ENCODE measurements around the gene USP25.

Gene USP25

GRCh38 chr21:15755125-15755524 is 25.3 kb downstream of the USP25 start:
- TF ChIP-seq, protein P1, sequence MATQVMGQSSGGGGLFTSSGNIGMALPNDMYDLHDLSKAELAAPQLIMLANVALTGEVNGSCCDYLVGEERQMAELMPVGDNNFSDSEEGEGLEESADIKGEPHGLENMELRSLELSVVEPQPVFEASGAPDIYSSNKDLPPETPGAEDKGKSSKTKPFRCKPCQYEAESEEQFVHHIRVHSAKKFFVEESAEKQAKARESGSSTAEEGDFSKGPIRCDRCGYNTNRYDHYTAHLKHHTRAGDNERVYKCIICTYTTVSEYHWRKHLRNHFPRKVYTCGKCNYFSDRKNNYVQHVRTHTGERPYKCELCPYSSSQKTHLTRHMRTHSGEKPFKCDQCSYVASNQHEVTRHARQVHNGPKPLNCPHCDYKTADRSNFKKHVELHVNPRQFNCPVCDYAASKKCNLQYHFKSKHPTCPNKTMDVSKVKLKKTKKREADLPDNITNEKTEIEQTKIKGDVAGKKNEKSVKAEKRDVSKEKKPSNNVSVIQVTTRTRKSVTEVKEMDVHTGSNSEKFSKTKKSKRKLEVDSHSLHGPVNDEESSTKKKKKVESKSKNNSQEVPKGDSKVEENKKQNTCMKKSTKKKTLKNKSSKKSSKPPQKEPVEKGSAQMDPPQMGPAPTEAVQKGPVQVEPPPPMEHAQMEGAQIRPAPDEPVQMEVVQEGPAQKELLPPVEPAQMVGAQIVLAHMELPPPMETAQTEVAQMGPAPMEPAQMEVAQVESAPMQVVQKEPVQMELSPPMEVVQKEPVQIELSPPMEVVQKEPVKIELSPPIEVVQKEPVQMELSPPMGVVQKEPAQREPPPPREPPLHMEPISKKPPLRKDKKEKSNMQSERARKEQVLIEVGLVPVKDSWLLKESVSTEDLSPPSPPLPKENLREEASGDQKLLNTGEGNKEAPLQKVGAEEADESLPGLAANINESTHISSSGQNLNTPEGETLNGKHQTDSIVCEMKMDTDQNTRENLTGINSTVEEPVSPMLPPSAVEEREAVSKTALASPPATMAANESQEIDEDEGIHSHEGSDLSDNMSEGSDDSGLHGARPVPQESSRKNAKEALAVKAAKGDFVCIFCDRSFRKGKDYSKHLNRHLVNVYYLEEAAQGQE (IDR thresholded peaks at IDR 0.05; ENCODE audit: low read depth) = no peak

- TF ChIP-seq FOXM1 (IDR thresholded peaks at IDR 0.05; ENCODE audit: borderline replicate concordance, low read depth) = no peak
- no peak for TF ChIP-seq TEAD4 (IDR thresholded peaks at IDR 0.05)
- TF ChIP-seq, protein P2, sequence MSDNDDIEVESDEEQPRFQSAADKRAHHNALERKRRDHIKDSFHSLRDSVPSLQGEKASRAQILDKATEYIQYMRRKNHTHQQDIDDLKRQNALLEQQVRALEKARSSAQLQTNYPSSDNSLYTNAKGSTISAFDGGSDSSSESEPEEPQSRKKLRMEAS (IDR thresholded peaks at IDR 0.05) = no peak
- TF ChIP-seq, protein P3, sequence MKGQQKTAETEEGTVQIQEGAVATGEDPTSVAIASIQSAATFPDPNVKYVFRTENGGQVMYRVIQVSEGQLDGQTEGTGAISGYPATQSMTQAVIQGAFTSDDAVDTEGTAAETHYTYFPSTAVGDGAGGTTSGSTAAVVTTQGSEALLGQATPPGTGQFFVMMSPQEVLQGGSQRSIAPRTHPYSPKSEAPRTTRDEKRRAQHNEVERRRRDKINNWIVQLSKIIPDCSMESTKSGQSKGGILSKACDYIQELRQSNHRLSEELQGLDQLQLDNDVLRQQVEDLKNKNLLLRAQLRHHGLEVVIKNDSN (IDR thresholded peaks at IDR 0.05) = no peak
- no peak for TF ChIP-seq ZBTB7A (IDR thresholded peaks at IDR 0.05; ENCODE audit: low read depth)
- no peak for TF ChIP-seq NFIC (IDR thresholded peaks at IDR 0.05)
- TF ChIP-seq TCF12 (IDR thresholded peaks at IDR 0.05; ENCODE audit: low read depth) = no peak
- TF ChIP-seq EP300 (IDR thresholded peaks at IDR 0.05; ENCODE audit: borderline replicate concordance) = no peak
Measured at GRCh38 chr21:15759469-15759868, 29.7 kb downstream of the USP25 start.

- TF ChIP-seq EGR1 (IDR thresholded peaks at IDR 0.05) = no peak
- TF ChIP-seq NFIC (IDR thresholded peaks at IDR 0.05) = 0 out of 2 replicates have a peak, but pooled peaks have one; percentile 13
Measured at GRCh38 chr21:15761507-15762100, 31.8 kb downstream of the USP25 start.

DNA sequence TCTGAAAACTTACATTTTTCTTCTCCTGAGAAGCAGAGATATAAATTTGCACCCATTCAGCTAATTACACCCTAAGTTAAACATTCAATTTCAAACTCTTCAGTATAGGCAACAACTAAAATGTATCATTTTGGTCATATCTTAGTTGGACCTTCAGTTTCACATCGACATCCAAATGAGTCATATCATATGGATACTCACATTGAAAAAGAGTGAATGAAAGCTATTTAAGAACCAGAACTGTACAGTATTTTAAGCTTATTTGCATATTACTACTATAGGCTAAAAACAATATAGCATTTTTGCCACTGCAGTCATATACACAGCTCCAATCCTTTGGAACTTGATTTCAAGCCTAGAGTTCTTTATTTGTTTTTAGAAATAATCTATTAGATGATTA is 33.6 kb downstream of the USP25 start:
- TF ChIP-seq CREB1 (IDR thresholded peaks at IDR 0.05; ENCODE audit: low read depth) = no peak
- no peak for TF ChIP-seq NFIC (IDR thresholded peaks at IDR 0.05)
- no peak for TF ChIP-seq TCF12 (IDR thresholded peaks at IDR 0.05; ENCODE audit: low read depth)
- no peak for TF ChIP-seq CEBPB (IDR thresholded peaks at IDR 0.05)
- TF ChIP-seq EGR1 (IDR thresholded peaks at IDR 0.05) = no peak
- TF ChIP-seq TAF1 (IDR thresholded peaks at IDR 0.05; ENCODE audit: low read depth) = no peak
- TF ChIP-seq RAD21 (IDR thresholded peaks at IDR 0.05; ENCODE audit: low read depth) = no peak
- no peak for TF ChIP-seq FOXM1 (IDR thresholded peaks at IDR 0.05; ENCODE audit: borderline replicate concordance, low read depth)

DNA sequence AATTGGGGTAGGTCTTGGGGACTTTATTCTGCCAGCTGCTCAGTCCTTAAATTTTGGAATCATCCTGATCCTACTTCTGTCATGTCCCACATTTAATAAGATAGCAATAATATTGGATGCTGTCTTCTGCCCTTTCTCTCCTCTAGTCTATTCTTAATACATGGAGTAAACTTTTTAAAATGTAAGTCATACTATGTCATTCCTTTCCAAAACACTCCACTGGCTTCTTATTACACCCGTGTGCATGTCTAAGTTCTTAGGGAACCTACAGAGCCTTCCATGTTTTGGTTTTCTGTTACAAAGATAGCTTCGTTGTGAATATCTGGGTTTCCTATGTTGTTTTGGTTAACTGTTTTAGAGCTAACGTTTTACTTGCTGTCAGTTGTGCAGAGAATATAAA is 35.1 kb downstream of the USP25 start:
- TF ChIP-seq CREB1 (IDR thresholded peaks at IDR 0.05; ENCODE audit: low read depth) (no peak), NFIC (IDR thresholded peaks at IDR 0.05) (no peak), TEAD4 (IDR thresholded peaks at IDR 0.05) (no peak), ZBTB7A (IDR thresholded peaks at IDR 0.05; ENCODE audit: low read depth) (no peak), CEBPB (IDR thresholded peaks at IDR 0.05) (no peak), EGR1 (IDR thresholded peaks at IDR 0.05) (no peak), TAF1 (IDR thresholded peaks at IDR 0.05; ENCODE audit: low read depth) (no peak), FOXM1 (IDR thresholded peaks at IDR 0.05; ENCODE audit: borderline replicate concordance, low read depth) (no peak), YY1 (IDR thresholded peaks at IDR 0.05; ENCODE audit: low read depth) (no peak), EP300 (IDR thresholded peaks at IDR 0.05; ENCODE audit: borderline replicate concordance) (no peak), TCF12 (IDR thresholded peaks at IDR 0.05; ENCODE audit: low read depth) (no peak), RAD21 (IDR thresholded peaks at IDR 0.05; ENCODE audit: low read depth) (no peak)
- TF ChIP-seq, protein P1 (IDR thresholded peaks at IDR 0.05; ENCODE audit: low read depth) = no peak
- TF ChIP-seq, protein P2 (IDR thresholded peaks at IDR 0.05) = no peak
- TF ChIP-seq, protein P3 (IDR thresholded peaks at IDR 0.05) = no peak

GRCh38 chr21:15766952-15767603 is 37.3 kb downstream of the USP25 start:
- no peak for TF ChIP-seq EGR1 (IDR thresholded peaks at IDR 0.05)
- TF ChIP-seq TEAD4 (IDR thresholded peaks at IDR 0.05) = no peak
- no peak for TF ChIP-seq YY1 (IDR thresholded peaks at IDR 0.05; ENCODE audit: low read depth)
- TF ChIP-seq ZBTB7A (IDR thresholded peaks at IDR 0.05; ENCODE audit: low read depth) = no peak
- no peak for TF ChIP-seq EP300 (IDR thresholded peaks at IDR 0.05; ENCODE audit: borderline replicate concordance)
- no peak for TF ChIP-seq TCF12 (IDR thresholded peaks at IDR 0.05; ENCODE audit: low read depth)
- TF ChIP-seq, protein P3 (IDR thresholded peaks at IDR 0.05) = no peak
- TF ChIP-seq, protein P1 (IDR thresholded peaks at IDR 0.05; ENCODE audit: low read depth) = no peak
- no peak for TF ChIP-seq TAF1 (IDR thresholded peaks at IDR 0.05; ENCODE audit: low read depth)
- TF ChIP-seq CREB1 (IDR thresholded peaks at IDR 0.05; ENCODE audit: low read depth) = no peak
- TF ChIP-seq FOXM1 (IDR thresholded peaks at IDR 0.05; ENCODE audit: borderline replicate concordance, low read depth) = no peak
- no peak for TF ChIP-seq RAD21 (IDR thresholded peaks at IDR 0.05; ENCODE audit: low read depth)
- TF ChIP-seq CEBPB (IDR thresholded peaks at IDR 0.05) = no peak
- TF ChIP-seq NFIC (IDR thresholded peaks at IDR 0.05) = no peak

All from Ishikawa (cell line).